Right ventricle myocardium inferior (tissue), 1 donor: ENCODE measurements around the gene MRPS2. TPM values are rescaled to one million over a fixed set of nuclear protein-coding genes. Genes with fewer than 3 reads are reported as not detected.

ENCODE experiments used
- ATAC-seq: fragments of 200-7000 bp; cut with Tn5 transposase; one replicate; pipeline ENCODE4 v1.9.1; 2020; ENCODE audit warnings: mild to moderate bottlenecking, moderate library complexity
- DNase-seq: peaks from one replicate; pipeline ENCODE4 v3.0.0; 2021; ENCODE audit errors: missing footprints
- intact Hi-C: fragments of 100-400 bp; cut with DNase I; formaldehyde crosslinking; loops from one replicate; pipeline ENCODE4 v1.11.0; 2022
- total RNA-seq: library from RNA; stranded (reverse); fragmentation: NEBNext Ultra II Directional; extraction: Animal tissue kit (Norgen Biotek cat#: 25700); gene quantifications from one replicate; pipeline ENCODE4 v1.2.1, GENCODE V29; 2021
- donor health status: DM: no; HTN: yes; CAD: no; lungs with severe emphysema.

The MRPS2 gene
- total RNA-seq, 1 donor from 2014 or later, result 43.3 TPM

DNA sequence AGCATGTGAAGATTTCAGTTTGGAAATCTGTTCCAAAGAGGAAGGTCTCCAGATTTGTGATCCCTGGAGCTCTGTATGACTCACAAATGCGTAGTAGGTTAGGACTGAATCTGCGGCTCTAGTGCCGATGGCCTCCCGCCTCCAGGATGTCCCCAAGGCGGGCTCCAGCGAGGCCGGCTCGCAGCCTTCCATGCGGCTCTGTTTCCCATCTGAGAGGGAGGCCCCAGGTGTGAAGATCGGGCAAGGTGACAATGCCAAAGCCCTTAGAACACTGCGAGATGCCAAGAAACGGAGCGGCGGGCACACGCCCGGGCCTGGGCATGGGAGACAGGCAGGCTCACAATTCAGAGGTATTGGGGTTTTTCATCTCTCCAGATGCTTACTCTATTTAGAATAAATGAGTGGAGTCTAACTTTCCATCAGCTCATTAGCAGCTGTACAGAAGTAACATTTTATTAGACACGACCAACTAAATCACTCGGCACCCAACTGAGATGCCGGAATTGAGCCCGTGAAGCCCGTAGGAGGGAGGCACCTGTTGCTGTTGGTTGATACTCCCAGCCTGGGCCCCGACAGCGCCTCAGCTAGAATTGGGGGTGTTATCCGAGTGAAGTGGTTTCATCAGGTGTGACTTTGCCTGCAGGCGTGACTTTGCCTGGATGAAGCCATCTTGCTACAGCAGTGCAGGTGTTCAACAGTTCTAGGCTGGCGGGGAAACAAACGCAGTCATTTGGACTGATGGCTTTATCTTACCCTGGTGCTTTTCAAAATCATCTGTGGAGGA lies 7.4 kb upstream of the MRPS2 start:
- intact Hi-C loops, result no loop called here
- ATAC-seq, result no peak
- DNase-seq, result no peak

DNA sequence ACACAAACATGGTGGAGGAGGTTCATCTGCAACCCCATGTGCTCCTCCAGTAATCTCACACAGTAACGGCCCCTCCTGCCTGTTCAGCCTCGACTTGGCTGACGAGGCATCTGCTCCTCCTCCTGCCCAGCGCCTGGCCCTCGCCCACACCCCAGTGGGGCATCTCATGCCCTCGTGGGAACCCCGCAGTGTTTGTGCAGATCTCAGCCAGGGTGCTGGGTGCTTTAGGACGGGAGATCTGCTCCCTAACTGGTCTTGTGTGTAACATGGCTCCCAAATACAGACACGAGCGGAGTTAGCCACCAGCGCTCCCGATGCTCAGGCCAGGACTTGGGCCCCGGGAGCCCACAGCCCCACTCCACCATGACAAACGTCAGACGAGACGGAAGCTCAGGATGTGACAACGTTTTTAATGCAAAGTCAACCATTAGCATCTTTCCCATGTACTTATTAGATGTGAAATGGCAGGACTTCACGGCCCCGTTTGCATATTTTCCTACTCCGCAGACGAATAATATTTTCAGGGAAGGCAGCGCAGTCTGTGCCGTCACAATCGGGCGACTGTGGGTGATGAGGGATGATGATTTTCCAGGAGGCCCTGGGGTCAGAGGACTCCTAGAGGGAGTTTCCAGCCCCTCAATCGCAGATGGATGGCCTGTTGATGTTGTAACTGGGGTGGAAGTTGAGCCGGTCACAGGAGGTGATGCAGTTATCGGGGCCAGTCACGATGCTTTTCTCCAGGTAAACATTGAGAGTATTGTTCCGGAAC lies 5.5 kb upstream of the MRPS2 start:
- DNase-seq (no peak), ATAC-seq (no peak)
- intact Hi-C loops, result no loop called here

DNA sequence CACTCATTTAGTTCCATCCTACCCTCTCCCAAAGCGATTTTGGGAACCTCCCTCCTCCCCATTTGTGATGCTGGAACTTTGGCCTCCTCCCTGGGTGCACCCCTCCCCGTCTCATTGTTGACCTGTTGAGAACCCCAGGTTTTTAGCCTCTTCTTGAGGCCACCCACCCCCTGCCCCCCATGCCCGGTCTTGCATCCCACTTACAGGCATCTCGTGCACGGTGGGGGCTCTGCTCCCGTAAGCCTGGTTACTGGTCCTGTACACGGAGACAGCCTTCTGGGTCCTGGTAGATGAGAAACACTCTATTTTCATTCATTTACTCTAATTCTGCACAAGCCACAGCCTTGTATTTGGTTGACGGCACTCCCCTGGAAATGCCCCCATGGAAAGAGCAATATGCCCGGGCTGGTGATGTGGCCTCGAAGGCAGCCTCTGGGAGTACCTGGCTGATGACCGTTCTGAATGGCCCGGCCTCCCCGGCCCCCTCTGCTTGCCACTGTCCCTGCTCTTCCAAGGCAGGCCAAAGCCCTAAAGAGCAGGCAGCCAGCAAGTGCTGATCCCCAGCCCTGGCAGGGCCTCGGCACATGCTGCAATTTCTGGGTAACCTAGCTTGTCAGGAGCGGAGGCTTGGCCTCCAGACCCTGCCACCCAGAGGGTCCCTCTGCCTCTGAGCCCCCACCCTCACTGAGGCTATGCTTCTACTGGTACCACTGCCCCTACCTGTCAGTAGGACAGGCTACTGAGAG lies 1.9 kb upstream of the MRPS2 start:
- ATAC-seq (no peak), DNase-seq (no peak)
- intact Hi-C loops, result no loop called here

DNA sequence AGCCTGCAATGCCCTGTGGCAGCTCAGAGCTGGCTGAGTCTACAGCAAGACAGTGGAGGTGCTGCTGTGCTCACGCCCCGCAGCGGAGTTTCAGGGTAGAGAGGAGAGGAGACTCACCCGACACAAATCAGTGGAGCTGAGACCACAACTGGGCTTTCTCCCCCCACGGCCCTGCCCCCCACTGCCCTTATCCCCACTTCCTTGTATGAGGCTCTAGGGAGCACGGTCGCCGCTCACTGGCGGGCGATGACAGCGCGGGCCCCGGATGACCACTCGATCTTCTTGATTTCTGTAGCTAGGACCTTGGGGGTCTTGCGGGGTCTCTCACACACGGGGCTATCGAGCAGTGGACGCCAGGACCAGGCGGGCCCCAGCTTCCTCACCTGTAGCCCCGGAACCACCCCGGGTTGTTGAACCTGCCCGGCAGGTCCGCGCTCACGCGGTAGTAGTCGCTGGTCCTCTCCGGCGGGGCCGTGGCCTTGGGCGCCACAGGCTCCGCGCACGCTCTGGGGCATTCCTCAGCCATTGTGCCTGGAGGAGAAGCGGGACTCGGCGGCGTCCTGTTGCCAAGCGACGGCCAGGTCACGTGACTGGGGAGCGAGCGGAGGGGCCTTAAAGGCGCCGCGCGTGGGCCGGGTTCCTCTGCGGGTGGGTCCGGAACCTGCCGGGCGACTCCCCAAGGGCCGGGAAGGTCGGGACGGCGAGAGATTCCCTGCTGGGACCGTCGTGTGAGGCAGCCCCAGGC lies 984 bp upstream of the MRPS2 start:
- intact Hi-C loops, result no loop called here
- ATAC-seq, result peak; percentile 91
- peak; percentile 97 for DNase-seq

DNA sequence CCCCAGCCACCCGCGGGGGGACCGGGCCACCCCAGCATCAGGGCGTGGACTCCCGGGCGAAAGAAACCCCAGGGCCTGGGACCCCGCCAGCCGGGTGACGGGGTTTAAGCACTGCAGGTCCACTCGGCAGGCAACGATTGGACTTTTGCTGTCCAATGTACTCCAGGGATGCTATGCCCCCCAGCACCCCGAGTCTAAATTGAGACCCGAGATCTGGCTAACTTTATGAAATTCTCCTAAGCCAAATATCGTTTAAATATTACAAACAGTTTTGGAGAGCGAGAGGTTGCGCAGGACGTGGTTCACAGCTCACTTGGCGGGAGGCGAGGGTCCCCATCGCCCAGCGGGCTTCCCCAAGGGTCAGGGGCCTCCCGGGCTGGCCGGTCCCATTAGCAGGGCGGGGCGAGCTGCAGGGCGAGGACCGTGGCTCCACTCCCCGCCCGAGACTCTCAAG lies 384 bp upstream of the MRPS2 start:
- intact Hi-C loops, result no loop called here
- no peak for DNase-seq
- ATAC-seq, result peak; percentile 20

DNA sequence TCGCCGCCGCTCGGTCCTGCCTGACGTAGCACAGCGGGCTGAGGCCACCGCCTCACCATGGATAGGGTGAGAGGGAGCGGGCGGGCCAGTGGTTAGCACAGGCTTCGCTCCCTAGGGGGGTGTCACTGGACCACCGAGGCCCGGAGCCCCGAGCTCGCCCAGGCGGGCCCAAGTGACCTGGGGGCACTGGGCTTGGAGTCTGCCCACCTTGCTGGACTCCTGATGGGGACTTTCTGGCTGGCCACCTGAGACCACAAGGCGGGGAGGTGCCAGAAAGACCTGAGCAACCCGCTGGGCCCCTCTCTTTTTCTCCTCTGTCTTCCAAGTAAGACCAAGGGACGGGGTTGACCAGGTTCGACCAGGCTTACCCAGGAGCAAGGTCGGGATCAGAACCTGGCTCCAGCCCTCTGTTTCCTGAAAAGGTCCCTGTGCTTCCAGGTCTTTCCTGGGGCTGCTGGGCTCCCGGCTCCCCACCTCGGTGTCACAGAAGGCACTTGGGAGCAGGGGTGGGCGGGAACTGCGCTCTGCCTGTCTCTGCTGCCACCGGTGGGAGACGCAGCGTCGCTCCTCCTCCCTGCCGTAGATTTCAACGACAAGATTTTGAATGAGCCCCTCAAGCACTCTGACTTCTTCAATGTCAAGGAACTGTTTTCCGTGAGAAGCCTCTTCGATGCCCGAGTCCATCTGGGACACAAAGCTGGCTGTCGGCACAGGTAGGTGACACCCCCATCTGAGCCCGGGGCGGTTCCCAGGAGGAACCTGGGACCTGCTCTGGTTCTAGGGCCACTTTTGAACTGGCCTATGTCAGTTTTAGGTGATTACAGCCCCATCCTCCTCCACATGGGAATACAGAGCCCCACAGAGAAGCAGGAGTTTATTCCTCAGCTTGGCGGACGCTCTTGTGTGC lies 1.0 kb downstream of the MRPS2 start:
- ATAC-seq, result no peak
- no peak for DNase-seq
- intact Hi-C loops, result no loop called here

DNA sequence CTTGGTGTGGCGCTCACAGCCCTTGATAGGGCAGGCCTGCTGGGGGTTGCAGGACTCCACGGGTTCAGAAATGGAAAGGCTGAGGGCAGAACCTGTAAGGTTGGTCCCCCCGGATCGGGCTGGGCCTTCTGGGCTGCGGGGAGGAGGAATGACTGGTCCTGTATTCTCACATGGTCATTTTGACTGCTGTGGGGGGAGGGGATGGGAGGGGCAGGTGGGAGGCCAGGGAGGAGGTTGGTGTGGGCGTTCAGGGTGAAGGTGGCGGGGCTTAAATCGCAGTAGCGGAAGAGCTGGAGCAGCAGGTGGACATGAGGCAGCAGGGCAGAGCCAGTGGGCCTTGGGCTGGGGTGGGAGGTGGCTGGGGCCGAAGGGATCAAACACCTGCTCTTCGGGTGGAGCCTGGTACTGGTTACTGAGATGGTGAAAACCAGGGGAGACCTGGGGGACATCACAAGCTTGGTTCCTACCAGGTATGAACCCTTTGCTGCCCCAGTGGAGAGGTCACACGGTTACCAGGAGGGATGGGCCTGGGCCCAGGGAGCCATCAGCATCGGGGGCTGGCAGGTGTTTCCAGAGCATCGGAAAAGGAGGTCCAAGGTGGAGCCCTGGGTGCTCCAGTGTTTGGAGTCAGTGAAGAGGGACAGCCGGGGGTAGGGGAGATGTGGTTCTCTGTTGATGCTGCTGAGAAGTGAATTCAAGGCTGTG lies 1.8 kb downstream of the MRPS2 start:
- no peak for ATAC-seq
- intact Hi-C loops, result no loop called here
- no peak for DNase-seq

DNA sequence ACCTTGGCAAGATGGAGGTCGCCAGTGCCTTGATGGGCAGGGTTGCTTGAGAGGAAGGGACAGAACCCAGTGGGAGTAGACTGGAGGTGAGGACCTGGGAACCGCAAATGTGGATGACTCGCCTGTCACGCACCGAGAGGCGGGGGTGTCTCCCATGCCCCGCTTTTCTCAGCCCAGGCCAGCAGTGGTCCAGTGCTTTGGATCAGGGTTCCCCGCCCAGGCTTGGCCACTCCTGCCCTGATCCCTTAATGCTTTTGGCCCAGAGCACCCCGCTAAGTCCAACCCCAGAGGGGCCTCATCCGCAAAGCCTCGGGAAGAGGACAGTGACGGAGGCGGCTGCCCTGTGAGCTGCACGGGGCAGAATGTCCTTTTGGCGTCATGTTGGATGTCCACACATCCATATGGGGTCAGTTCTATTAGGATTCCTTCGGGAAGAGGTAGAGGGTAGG lies 2.4 kb downstream of the MRPS2 start:
- no peak for ATAC-seq
- DNase-seq, result no peak
- intact Hi-C loops, result no loop called here

DNA sequence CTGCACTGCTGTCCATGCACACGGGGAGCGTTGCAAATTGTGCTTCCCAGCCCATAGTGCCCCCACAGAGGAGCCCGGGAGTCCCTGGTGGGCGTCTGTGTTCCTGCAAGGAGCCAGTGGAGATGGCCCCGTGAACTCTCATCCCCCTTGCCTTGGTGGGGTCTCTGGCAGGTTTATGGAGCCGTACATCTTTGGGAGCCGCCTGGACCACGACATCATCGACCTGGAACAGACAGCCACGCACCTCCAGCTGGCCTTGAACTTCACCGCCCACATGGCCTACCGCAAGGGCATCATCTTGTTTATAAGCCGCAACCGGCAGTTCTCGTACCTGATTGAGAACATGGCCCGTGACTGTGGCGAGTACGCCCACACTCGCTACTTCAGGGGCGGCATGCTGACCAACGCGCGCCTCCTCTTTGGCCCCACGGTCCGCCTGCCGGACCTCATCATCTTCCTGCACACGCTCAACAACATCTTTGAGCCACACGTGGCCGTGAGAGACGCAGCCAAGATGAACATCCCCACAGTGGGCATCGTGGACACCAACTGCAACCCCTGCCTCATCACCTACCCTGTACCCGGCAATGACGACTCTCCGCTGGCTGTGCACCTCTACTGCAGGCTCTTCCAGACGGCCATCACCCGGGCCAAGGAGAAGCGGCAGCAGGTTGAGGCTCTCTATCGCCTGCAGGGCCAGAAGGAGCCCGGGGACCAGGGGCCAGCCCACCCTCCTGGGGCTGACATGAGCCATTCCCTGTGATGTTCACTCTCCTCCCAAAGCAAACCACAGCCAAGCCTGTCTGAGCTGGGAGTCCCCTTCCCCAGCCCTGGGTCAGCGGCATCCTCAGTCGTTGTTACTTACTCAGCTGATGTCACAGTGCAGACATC lies 3.1 kb downstream of the MRPS2 start:
- ATAC-seq (no peak), DNase-seq (no peak)
- intact Hi-C loops, result no loop called here

DNA sequence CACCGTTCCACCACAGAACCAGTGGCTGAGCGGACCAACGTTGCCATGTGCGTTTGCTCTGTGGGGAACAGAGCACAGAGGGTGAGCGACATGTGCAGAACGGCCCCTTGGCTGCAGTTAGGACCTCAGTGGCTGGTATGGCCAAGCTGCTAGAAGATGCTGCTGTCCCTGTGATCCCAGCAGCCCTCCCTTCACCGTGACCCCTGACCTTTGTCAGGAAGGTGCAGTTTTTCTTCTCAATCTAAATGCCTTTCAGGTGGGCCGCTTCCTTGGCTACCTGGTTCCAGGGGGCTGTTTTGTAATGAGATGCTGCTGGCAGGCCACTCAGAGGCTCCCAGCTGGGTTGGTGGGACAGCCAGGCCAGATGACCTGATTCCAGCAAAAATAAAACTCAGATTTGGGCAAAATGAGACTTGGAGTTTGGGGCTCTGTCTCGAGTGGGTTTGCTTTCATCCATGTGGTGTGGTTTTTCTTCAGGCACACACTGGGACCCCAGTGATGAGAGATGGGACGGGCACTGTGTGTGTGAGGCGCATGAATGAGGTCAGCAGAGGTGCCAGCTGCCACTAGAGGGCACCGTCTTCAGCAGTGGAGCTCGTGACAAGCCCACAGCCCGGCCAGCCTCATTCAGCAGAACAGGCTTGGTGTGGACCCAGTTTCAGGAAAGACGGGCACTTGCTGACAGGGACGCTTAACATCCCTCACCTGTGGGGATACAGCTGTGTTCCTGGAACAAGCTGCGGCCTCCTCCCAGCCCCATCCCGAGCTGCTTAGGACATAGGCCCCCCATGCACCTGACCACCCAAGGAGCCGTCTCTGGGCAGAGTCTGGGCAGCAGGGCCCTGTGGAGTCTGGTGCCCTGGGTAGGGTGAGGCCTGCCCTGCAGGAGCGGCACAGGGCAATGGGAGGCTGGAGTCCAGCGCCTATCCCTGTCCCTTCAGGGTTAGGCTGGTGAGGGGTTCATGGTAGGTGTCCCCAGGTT lies 4.1 kb downstream of the MRPS2 start:
- intact Hi-C loops, result no loop called here
- DNase-seq (no peak), ATAC-seq (no peak)

DNA sequence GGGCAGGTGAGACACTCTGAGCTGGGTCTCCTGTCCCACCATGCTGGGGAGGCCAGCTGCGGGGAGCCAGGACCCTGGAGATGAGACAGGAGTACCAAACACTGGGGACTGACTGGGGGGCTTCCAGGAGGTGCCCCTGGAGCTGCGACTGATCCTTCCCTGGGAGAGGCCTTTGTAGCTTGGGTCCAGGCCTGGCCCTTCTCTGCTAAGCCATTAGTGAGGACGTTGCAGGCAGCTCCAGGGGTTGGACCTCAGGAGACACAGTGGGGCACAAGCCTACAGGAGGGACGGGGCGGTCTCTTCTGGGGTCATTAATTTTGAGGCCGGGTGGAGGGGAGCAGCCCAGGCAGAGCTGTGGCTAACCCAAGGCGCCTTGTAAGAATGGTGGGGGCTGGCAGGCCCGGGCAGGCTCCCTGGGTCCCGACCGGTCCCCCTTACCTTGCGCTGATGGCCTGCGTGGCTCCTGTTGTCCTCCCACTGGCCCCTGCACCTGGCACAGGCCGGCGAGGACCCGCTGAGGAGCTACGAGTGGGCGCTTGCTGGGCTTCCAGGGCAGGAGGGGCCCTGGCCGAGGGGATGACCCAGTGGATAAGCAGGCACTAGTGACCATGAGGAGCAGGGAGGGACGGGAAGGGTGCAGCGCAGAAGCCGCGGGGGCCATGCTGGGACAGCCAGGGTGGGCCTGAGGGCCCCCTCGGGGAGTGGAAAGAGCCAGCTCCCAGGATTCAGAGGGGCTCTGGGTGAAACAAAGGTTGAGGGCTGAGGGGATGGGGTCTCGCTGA lies 5.1 kb downstream of the MRPS2 start:
- ATAC-seq (no peak), DNase-seq (no peak)
- intact Hi-C loops, result no loop called here

DNA sequence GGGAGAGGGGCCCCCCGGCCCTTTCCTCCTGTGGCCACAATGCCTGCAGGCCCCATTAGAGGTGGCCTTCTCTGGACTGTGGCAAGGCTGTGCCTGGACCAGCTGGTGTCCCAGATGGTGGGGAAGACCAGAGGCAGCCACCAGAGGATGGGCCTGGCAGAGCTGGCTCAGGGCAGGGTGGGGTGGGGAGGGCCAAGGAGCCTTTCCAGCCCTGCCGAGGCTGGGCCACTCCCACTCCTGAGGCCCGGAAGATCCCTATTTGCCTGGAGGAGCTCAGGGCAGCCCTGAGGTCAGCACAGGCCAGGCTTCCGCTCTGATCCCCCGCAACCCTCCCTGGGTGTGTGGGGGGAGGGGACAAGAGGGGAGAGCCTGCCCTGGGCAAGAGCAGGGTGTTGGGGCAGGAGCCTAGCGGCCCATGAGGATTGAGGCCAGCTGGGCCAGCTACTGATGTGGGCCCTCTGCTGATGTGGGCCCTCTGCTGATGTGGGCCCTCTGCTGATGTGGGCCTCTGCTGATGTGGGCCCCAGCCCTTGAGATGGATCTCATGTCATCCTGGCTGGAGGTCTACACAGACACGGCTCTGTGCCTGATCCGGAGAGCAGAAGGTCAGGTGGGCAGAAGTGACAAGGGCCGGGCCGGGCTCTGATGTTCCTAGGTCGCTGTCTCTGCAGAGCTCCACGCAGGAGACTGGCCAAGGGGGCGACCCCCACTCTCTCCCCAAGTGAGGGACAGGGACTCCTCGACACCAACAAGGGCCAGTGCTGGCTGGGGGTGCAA lies 6.0 kb downstream of the MRPS2 start:
- no peak for ATAC-seq
- intact Hi-C loops, result no loop called here
- no peak for DNase-seq

DNA sequence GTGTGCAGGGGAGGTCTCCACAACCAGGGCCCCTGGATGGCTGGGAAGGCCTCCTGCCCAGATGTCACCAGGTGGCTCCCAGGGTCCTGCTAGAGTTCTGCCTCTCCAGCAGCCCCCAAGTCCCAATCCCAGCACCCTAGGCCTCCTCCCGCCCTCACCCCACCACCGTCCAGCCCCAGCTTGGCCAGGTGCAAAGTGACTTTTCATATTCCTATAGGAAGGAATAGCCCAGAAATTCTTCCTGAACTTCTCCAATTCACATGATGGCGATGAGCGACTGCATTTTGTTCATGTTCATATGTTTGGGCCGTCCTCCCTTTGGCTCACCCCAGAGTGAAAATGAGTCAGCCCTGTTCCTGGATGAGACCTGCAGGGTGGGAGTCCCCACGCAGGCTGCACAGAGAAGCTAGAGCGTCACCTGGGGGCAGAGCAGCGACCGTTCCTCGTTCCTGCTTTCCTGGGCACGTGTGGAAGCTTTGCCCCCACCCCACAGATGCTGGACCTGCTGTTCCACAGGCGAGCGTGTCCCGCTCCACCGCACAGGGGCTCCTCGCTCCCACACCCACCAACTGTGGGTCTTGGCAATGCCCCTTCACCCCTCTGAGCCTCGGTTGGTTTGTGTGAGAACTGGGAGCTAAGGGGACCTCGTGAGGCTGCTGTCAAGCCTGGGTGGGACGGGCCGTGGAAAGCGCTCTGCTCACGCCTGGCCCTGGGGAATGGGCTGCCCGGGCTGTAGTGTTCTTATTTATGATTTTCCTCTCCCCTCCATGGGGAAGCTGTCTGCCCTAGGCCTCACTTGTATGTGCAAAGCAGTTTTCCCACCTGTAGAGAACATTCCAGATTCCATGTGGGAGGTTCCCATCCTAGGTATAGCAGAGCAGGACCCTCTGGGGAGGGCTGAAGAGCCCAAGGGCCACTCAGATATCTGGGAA lies 6.9 kb downstream of the MRPS2 start:
- DNase-seq, result no peak
- intact Hi-C loops, result no loop called here
- no peak for ATAC-seq
